Endodermal cell (in vitro differentiated cells): ENCODE data around the gene HSPBP1. TPM values are rescaled to one million over a fixed set of nuclear protein-coding genes. Genes with fewer than 3 reads are reported as not detected.

Experiments used
- DNase-seq: peaks from one replicate; pipeline ENCODE4 v3.0.0-alpha.2; 2017
- H3K27ac ChIP-seq: 2 replicates; pipeline ENCODE4 v1.5.1; 2013; ENCODE audit warnings: mild to moderate bottlenecking, low read depth, low read length, moderate library complexity
- H3K27me3 ChIP-seq: 2 replicates; pipeline ENCODE4 v1.6.1; 2013; ENCODE audit warnings: mild to moderate bottlenecking, low read length, moderate library complexity; ENCODE audit not compliant: insufficient read depth, control insufficient read depth, poor library complexity, severe bottlenecking
- H3K36me3 ChIP-seq: 2 replicates; pipeline ENCODE4 v1.7.0; 2013; ENCODE audit warnings: mild to moderate bottlenecking, low read length, moderate library complexity; ENCODE audit not compliant: control insufficient read depth, insufficient read depth
- H3K4me1 ChIP-seq: one replicate; pipeline ENCODE4 v1.7.0; 2013; ENCODE audit warnings: low read length; ENCODE audit not compliant: control insufficient read depth, insufficient read depth
- H3K4me3 ChIP-seq: 2 replicates; pipeline ENCODE4 v1.5.1; 2013; ENCODE audit warnings: mild to moderate bottlenecking, low read length, moderate library complexity
- H3K9ac ChIP-seq: 2 replicates; pipeline ENCODE4 v1.6.1; 2013; ENCODE audit warnings: mild to moderate bottlenecking, low read length, moderate library complexity; ENCODE audit not compliant: poor library complexity, severe bottlenecking; ENCODE audit errors: extremely low read depth
- H3K9me3 ChIP-seq: 2 replicates; pipeline ENCODE4 v1.6.1; 2013; ENCODE audit warnings: mild to moderate bottlenecking, low read length, moderate library complexity; ENCODE audit not compliant: control insufficient read depth
- H3K27ac Mint-ChIP-seq: 2 replicates; pipeline ENCODE4 v1.8.0; 2020; ENCODE audit warnings: mixed read lengths
- H3K27me3 Mint-ChIP-seq: 2 replicates; pipeline ENCODE4 v1.8.0; 2021; ENCODE audit warnings: mild to moderate bottlenecking, mixed read lengths; ENCODE audit not compliant: insufficient read depth
- H3K36me3 Mint-ChIP-seq: 2 replicates; pipeline ENCODE4 v1.8.0; 2020; ENCODE audit warnings: low read depth, mixed read lengths
- H3K4me1 Mint-ChIP-seq: 2 replicates; pipeline ENCODE4 v1.8.0; 2020; ENCODE audit warnings: mixed read lengths
- H3K4me3 Mint-ChIP-seq: 2 replicates; pipeline ENCODE4 v1.8.0; 2020; ENCODE audit warnings: mild to moderate bottlenecking, moderate library complexity, mixed read lengths
- H3K9me3 Mint-ChIP-seq: 2 replicates; pipeline ENCODE4 v1.8.0; 2020; ENCODE audit warnings: mild to moderate bottlenecking, mixed read lengths
- WGBS, 2 experiments: methylation state at CpG; one replicate each; pipeline versions ENCODE4 v1.1.5 to v1.1.7; 2013; ENCODE audit warnings: missing lambda C conversion rate in 2 of 2, mixed read lengths in 1 of 2; ENCODE audit not compliant: insufficient coverage in 1 of 2, insufficient read length in 1 of 2; 5-methylcytosine and 5-hydroxymethylcytosine counted together
- total RNA-seq, 2 donors: library from RNA; stranded (reverse); fragmentation: NEBNext Ultra II Directional in 1 of 2; extraction: Animal tissue kit (Norgen Biotek cat#: 25700) in 1 of 2; gene quantifications; 2 replicates in 1 of 2; 3 replicates in 1 of 2; pipeline ENCODE4 v1.2.1, GENCODE V29; 2021
- TF ChIP-seq, protein P1 (sequence below): fragments of 200-600 bp; sonication (generic); conservative IDR thresholded peaks from 2 replicates; pipeline ENCODE4 v1.5.0; 2021; ENCODE audit warnings: antibody characterized with exemption, mild to moderate bottlenecking

HSPBP1 gene
- total RNA-seq, 2 donors from 2014 or later: 43.7 to 48.5 TPM

- Histone ChIP-seq H3K27ac (no peak overlapping the region), H3K36me3 (peaks cover 82% of the 10 kb centered on the region), H3K9ac (no peak overlapping the region), H3K4me3 (no peak overlapping the region), H3K27me3 (no peaks in the 10 kb centered on the region), H3K9me3 (no peaks in the 10 kb centered on the region), H3K4me1 (no peaks in the 10 kb centered on the region)
- H3K27me3 Mint-ChIP-seq: no peaks in the 10 kb centered on the region
- no peaks in the 10 kb centered on the region for H3K9me3 Mint-ChIP-seq
- no peak overlapping the region for H3K27ac Mint-ChIP-seq
- peak; percentile 54 for DNase-seq
- no peak overlapping the region for H3K4me3 Mint-ChIP-seq
- peaks cover 9% of the 10 kb centered on the region for H3K4me1 Mint-ChIP-seq
- peaks cover 67% of the 10 kb centered on the region for H3K36me3 Mint-ChIP-seq
- TF ChIP-seq, protein P1, sequence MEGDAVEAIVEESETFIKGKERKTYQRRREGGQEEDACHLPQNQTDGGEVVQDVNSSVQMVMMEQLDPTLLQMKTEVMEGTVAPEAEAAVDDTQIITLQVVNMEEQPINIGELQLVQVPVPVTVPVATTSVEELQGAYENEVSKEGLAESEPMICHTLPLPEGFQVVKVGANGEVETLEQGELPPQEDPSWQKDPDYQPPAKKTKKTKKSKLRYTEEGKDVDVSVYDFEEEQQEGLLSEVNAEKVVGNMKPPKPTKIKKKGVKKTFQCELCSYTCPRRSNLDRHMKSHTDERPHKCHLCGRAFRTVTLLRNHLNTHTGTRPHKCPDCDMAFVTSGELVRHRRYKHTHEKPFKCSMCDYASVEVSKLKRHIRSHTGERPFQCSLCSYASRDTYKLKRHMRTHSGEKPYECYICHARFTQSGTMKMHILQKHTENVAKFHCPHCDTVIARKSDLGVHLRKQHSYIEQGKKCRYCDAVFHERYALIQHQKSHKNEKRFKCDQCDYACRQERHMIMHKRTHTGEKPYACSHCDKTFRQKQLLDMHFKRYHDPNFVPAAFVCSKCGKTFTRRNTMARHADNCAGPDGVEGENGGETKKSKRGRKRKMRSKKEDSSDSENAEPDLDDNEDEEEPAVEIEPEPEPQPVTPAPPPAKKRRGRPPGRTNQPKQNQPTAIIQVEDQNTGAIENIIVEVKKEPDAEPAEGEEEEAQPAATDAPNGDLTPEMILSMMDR: no peak
- 96 to 99% methylated on average over 8 to 17 of the region's 17 CpGs for WGBS, 2 experiments
Observed at GRCh38 chr19:55305983-55306562, 26.2 kb upstream of the HSPBP1 start.

GRCh38 chr19:55305491-55305890 lies 25.6 kb upstream of the HSPBP1 start:
- H3K36me3 ChIP-seq: peaks cover 84% of the 10 kb centered on the region
- Mint-ChIP-seq H3K36me3 (peaks cover 67% of the 10 kb centered on the region), H3K4me1 (peaks cover 9% of the 10 kb centered on the region), H3K4me3 (no peak overlapping the region), H3K9me3 (no peaks in the 10 kb centered on the region), H3K27ac (no peak overlapping the region), H3K27me3 (no peaks in the 10 kb centered on the region)
- no peak overlapping the region for H3K27ac ChIP-seq
- H3K9ac ChIP-seq: no peak overlapping the region
- H3K9me3 ChIP-seq: no peaks in the 10 kb centered on the region
- 89 to 94% methylated on average over 3 to 9 of the region's 9 CpGs for WGBS, 2 experiments
- no peaks in the 10 kb centered on the region for H3K4me1 ChIP-seq
- peak; percentile 79 for DNase-seq
- no peak overlapping the region for H3K4me3 ChIP-seq
- H3K27me3 ChIP-seq: no peaks in the 10 kb centered on the region
- TF ChIP-seq, protein P1: no peak

GRCh38 chr19:55304980-55305379 lies 25.1 kb upstream of the HSPBP1 start:
- H3K9me3 Mint-ChIP-seq: no peaks in the 10 kb centered on the region
- H3K36me3 ChIP-seq: peaks cover 80% of the 10 kb centered on the region
- no peaks in the 10 kb centered on the region for H3K9me3 ChIP-seq
- no peak overlapping the region for H3K9ac ChIP-seq
- no peak overlapping the region for H3K4me3 ChIP-seq
- DNase-seq: peak; percentile 68
- peaks cover 65% of the 10 kb centered on the region for H3K36me3 Mint-ChIP-seq
- no peak overlapping the region for H3K4me3 Mint-ChIP-seq
- 92 to 100% methylated on average over 3 to 14 of the region's 14 CpGs for WGBS, 2 experiments
- H3K4me1 ChIP-seq: no peaks in the 10 kb centered on the region
- H3K27ac Mint-ChIP-seq: peak overlapping the region; percentile 58
- no peaks in the 10 kb centered on the region for H3K27me3 Mint-ChIP-seq
- H3K27ac ChIP-seq: no peak overlapping the region
- TF ChIP-seq, protein P1: no peak
- peaks cover 9% of the 10 kb centered on the region for H3K4me1 Mint-ChIP-seq
- no peaks in the 10 kb centered on the region for H3K27me3 ChIP-seq
